ENCODE results near the gene AHDC1. TPM values are rescaled to one million over a fixed set of nuclear protein-coding genes. Genes with fewer than 3 reads are reported as not detected.
A peak's percentile ranks its signal among the peaks of the same experiment; 100 is the strongest.

The AHDC1 gene
- total and polyA plus RNA-seq, 8 donors = 10.4 to 27.5 (median 14.9) TPM

GRCh38 chr1:27576806-27577227 is 27.1 kb downstream of the AHDC1 start:
- no peaks in the 10 kb centered on the region for H3K9me3 ChIP-seq
- intact Hi-C loops (cut with DNase I) = no loop called here
- DNase-seq (peak in 1 of 6 donors; percentile 69), ATAC-seq (no peak), FAIRE-seq (no peak)
- H3K27ac ChIP-seq = peak overlapping the region in 1 of 4 donors; percentile 8
- H3K27me3 ChIP-seq = no peaks in the 10 kb centered on the region
- H3K36me3 ChIP-seq = no peaks in the 10 kb centered on the region
- no peak overlapping the region for H3K4me3 ChIP-seq
- peaks cover 30 to 39% (median 36%) of the 10 kb centered on the region in 3 donors for H3K4me1 ChIP-seq
- TF ChIP-seq, protein P1, sequence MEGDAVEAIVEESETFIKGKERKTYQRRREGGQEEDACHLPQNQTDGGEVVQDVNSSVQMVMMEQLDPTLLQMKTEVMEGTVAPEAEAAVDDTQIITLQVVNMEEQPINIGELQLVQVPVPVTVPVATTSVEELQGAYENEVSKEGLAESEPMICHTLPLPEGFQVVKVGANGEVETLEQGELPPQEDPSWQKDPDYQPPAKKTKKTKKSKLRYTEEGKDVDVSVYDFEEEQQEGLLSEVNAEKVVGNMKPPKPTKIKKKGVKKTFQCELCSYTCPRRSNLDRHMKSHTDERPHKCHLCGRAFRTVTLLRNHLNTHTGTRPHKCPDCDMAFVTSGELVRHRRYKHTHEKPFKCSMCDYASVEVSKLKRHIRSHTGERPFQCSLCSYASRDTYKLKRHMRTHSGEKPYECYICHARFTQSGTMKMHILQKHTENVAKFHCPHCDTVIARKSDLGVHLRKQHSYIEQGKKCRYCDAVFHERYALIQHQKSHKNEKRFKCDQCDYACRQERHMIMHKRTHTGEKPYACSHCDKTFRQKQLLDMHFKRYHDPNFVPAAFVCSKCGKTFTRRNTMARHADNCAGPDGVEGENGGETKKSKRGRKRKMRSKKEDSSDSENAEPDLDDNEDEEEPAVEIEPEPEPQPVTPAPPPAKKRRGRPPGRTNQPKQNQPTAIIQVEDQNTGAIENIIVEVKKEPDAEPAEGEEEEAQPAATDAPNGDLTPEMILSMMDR (IDR thresholded peaks at IDR 0.05) = no peak
- WGBS, 2 donors = 78 to 81% methylated on average over 7 of the region's 7 CpGs

DNA sequence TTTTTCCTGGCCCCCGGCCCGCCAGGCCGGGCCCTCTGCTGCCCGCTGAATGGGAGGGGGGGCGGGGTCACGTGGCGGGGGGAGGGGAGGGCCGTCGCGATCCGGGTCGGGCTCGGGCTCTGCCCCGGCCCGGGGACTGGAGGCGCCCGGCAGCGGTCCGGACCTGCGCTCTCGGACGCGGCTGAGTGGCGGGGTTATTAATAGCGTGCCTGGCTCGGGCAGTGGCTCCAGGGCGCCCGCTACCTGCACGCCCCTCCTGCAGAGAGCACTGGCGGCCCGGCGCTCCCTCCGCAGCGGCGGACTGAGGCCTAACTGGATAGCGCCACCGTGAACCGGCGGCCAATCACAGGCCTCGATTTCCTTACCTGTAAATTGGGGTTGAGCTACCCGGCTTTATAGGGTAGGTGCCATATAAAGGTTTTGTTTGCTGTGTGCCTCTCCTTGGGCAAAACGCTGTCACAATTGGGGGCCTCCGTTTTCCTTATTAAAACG is 28.1 kb downstream of the AHDC1 start:
- FAIRE-seq (no peak), ATAC-seq (peak; percentile 62 to 76 (median 73)), DNase-seq (peak; percentile 77 to 91 (median 84))
- intact Hi-C loops (cut with DNase I) = no loop called here
- Histone ChIP-seq H3K4me1 (peaks cover 40 to 48% (median 45%) of the 10 kb centered on the region in 3 donors), H3K27ac (peak overlapping the region; percentile 88 to 92 (median 89)), H3K9me3 (no peaks in the 10 kb centered on the region), H3K27me3 (no peaks in the 10 kb centered on the region), H3K4me3 (peak overlapping the region; percentile 12 to 52 (median 34)), H3K36me3 (no peaks in the 10 kb centered on the region)
- TF ChIP-seq, protein P1 (IDR thresholded peaks at IDR 0.05) = no peak
- WGBS, 2 donors = 4 to 5% methylated on average over 32 to 44 of the region's 44 CpGs

DNA sequence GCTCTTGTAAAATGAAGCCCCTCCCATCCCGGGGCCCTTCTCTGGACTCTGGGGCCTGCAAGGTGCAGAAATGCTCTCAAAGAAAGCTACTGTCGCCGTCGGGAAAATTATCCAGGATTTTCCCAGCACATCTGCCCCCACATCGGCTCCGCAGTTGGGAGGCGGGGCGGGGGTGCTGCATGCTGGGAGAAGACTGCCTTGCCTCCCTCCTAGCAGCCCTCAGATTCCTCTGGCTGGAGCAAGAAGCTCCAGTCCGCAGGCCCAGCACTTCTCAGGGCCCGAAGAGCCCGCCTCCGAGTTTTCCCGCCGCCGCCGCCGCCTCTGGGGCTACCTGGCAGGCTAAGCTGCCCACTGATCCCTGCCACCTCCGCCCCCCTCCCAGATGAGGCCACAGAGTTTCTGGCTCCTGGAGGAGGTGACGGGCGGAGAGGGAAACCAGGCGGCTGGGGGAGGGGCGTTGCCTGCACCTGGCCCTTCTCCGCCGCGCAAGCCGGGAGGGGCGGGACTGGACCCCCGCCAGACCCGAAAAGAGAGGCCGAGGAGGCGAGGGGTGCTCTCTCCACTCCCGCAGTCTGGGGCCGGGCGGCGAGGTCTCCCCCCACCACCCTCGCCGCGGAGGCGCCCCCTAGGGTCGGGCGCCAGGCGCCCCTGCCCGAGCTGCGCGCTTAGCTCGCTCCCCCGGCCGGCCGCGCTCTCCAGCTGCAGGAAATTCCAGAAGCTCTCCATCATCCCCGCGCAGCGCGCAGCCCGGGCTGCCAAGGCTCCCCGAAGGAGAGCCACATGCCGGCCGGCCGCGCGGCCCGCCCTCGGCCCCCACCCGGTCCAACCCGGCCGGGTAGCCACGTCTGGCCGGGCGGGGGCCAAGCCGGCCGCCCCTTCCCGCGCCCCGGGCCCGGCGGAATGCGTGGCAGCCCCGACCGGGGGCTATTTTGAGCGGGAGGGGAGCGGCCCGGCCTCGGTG is 28.8 kb downstream of the AHDC1 start:
- peak overlapping the region; percentile 88 to 92 (median 89) for H3K27ac ChIP-seq
- no peak for FAIRE-seq
- H3K9me3 ChIP-seq = no peaks in the 10 kb centered on the region
- TF ChIP-seq, protein P1 (IDR thresholded peaks at IDR 0.05) = no peak
- intact Hi-C loops (cut with DNase I) = no loop called here
- 2% methylated on average over 62 to 83 of the region's 83 CpGs for WGBS, 2 donors
- H3K4me3 ChIP-seq = peak overlapping the region; percentile 12 to 52 (median 34)
- H3K4me1 ChIP-seq = peaks cover 45 to 52% (median 46%) of the 10 kb centered on the region in 3 donors
- no peaks in the 10 kb centered on the region for H3K36me3 ChIP-seq
- H3K27me3 ChIP-seq = no peaks in the 10 kb centered on the region
- DNase-seq = peak; percentile 88 to 93 (median 90)
- peak; percentile 69 to 75 (median 72) for ATAC-seq

GRCh38 chr1:27574001-27574781 is 29.8 kb downstream of the AHDC1 start:
- intact Hi-C loops (cut with DNase I) = no loop called here
- no peaks in the 10 kb centered on the region for H3K27me3 ChIP-seq
- 31 to 37% methylated on average over 8 of the region's 8 CpGs for WGBS, 2 donors
- DNase-seq = peak in 3 of 6 donors; percentile 39 to 50 (median 41)
- peaks cover 45 to 52% (median 49%) of the 10 kb centered on the region in 3 donors for H3K4me1 ChIP-seq
- no peaks in the 10 kb centered on the region for H3K9me3 ChIP-seq
- no peak for FAIRE-seq
- H3K4me3 ChIP-seq = peak overlapping the region in 2 of 4 donors; percentile 42 to 52
- TF ChIP-seq, protein P1 (IDR thresholded peaks at IDR 0.05) = no peak
- peak overlapping the region; percentile 88 to 92 (median 89) for H3K27ac ChIP-seq
- no peaks in the 10 kb centered on the region for H3K36me3 ChIP-seq
- peak in 1 of 4 donors; percentile 2 for ATAC-seq

All from pancreas (tissue), 10 donors.